ENCODE results near the gene TRIM9. TPM values are rescaled to one million over a fixed set of nuclear protein-coding genes. Genes with fewer than 3 reads are reported as not detected.

TRIM9 gene
- total and polyA plus RNA-seq, 2 of the 4 experiments (the other 2 are of a cell fraction) = under 0.01 to 0.09 TPM

DNA sequence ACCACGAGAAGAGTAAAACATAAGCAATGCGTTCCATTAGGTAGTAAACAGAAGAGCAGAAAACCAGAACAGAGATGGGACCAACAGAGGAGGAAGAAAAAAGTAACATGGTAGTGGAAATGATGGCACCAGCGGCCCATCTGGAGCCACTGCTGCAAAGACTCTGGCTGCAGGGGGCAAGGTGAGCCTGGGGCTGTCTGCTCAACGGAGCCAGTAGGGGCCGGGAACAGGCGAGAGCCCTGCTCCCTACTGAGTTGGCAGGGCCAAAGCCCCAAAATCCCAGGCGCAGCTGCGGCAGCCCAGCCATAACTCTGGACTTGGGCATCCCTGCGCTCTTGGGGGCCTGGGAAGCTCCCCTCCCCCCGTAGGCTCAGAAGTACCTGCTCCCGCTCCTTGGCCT, 122.2 kb downstream of the TRIM9 start:
- no peaks in the 10 kb centered on the region for H3K9me1 ChIP-seq (ENCODE audit: insufficient read depth, low read length)
- CTCF ChIA-PET = no interaction called here
- no peak overlapping the region for H4K91ac ChIP-seq (ENCODE audit: insufficient read depth, low read depth, low read length)
- H4K8ac ChIP-seq (ENCODE audit: low read depth in 2 of 2, low read length in 2 of 2) = no peak overlapping the region
- no peak overlapping the region for H4K5ac ChIP-seq (ENCODE audit: low read depth, low read length)
- no peak overlapping the region for H3K18ac ChIP-seq (ENCODE audit: low read depth, low read length)
- dilution Hi-C loops (cut with HindIII; ENCODE audit: low sequenced_read_pairs, unreplicated experiment) (no loop called here), in situ Hi-C loops (cut with MboI; ENCODE audit: low sequenced_read_pairs) (no loop called here), intact Hi-C loops (cut with micrococcal nuclease) (no loop called here)
- no peak overlapping the region for H2BK120ac ChIP-seq (ENCODE audit: low read depth, low read length)
- H3K27me3 ChIP-seq (ENCODE audit: control insufficient read depth, insufficient read depth, low read length) = peaks cover 27% of the 10 kb centered on the region
- POLR2A ChIA-PET (ENCODE audit: unreplicated experiment) = no interaction called here
- no TSS peak for BruUV-seq (replicated peaks)
- H2AFZ ChIP-seq (replicated peaks; ENCODE audit: low read length, poor library complexity) = no peak overlapping the region
- H3K56ac ChIP-seq (ENCODE audit: extremely low read depth, insufficient read depth, low read length) = no peak overlapping the region
- H3K9me3 ChIP-seq (ENCODE audit: control insufficient read depth, insufficient read depth, low read length) = no peaks in the 10 kb centered on the region
- H3K4ac ChIP-seq (ENCODE audit: low read depth, low read length) = no peak overlapping the region
- no peak overlapping the region for H3K4me2 ChIP-seq (ENCODE audit: low read depth, low read length)
- H2BK5ac ChIP-seq (ENCODE audit: low read depth, low read length, poor library complexity, severe bottlenecking) = no peak overlapping the region
- no peaks in the 10 kb centered on the region for H3K79me1 ChIP-seq (ENCODE audit: low read depth in 1 of 2, low read length in 2 of 2)
- H3K23ac ChIP-seq (ENCODE audit: low read depth, low read length) = no peak overlapping the region
- WGBS, 2 experiments (ENCODE audit: extremely low coverage in 2 of 2, insufficient read length in 1 of 2) = 93% methylated on average over 3 of the region's 11 CpGs; no CpG with 5 or more reads in 1 of the 2 experiments
- H3K4me1 ChIP-seq (ENCODE audit: control insufficient read depth, insufficient read depth, low read length) = no peaks in the 10 kb centered on the region
- no peaks in the 10 kb centered on the region for H3K36me3 ChIP-seq (ENCODE audit: control insufficient read depth, insufficient read depth, low read length)
- no peak overlapping the region for H3K9ac ChIP-seq (ENCODE audit: low read depth, low read length)
- no peak overlapping the region for H3K14ac ChIP-seq (replicated peaks; ENCODE audit: low read depth, low read length)
- no peak for DNase-seq
- H4K20me1 ChIP-seq (ENCODE audit: insufficient read depth, low read length) = no peaks in the 10 kb centered on the region
- H2AK9ac ChIP-seq (replicated peaks; ENCODE audit: low read depth, low read length, poor library complexity) = no peak overlapping the region
- no peak for ATAC-seq (ENCODE audit: low read depth)
- H3K4me3 ChIP-seq (ENCODE audit: insufficient read depth, low read depth, low read length) = no peak overlapping the region
- H2BK20ac ChIP-seq (ENCODE audit: low read depth, low read length) = no peak overlapping the region
- no peak overlapping the region for H2BK15ac ChIP-seq (ENCODE audit: low read depth, low read length)
- TF ChIP-seq MXI1 (IDR thresholded peaks at IDR 0.05; ENCODE audit: borderline replicate concordance, low read depth, low read length) (no peak), POLR2A (IDR thresholded peaks at IDR 0.05; ENCODE audit: low read depth, low read length) (no peak), MAZ (IDR thresholded peaks at IDR 0.05; ENCODE audit: borderline replicate concordance, low read depth, low read length) (no peak), RFX5 (IDR thresholded peaks at IDR 0.05; ENCODE audit: low read depth, low read length) (no peak), RCOR1 (IDR thresholded peaks at IDR 0.05; ENCODE audit: insufficient replicate concordance, low read length) (no peak), BHLHE40 (IDR thresholded peaks at IDR 0.05; ENCODE audit: low read depth, low read length) (no peak), SMC3 (IDR thresholded peaks at IDR 0.05; ENCODE audit: low read depth, low read length) (no peak), MAFK (IDR thresholded peaks at IDR 0.05; ENCODE audit: low read depth, low read length) (no peak), USF2 (IDR thresholded peaks at IDR 0.05; ENCODE audit: low read depth, low read length) (no peak), FOS (IDR thresholded peaks at IDR 0.05; ENCODE audit: low read depth, low read length) (no peak), NFE2L2 (IDR thresholded peaks at IDR 0.05; ENCODE audit: low read depth, low read length) (no peak), CHD1 (IDR thresholded peaks at IDR 0.05; ENCODE audit: low read depth, low read length) (no peak), RAD21 (IDR thresholded peaks at IDR 0.05; ENCODE audit: low read length) (no peak), CTCF (conservative IDR thresholded peaks at IDR 0.05; ENCODE audit: low read depth, low read length) (no peak), CEBPB (IDR thresholded peaks at IDR 0.05; ENCODE audit: low read depth, low read length) (no peak)
- TF ChIP-seq, protein P1, sequence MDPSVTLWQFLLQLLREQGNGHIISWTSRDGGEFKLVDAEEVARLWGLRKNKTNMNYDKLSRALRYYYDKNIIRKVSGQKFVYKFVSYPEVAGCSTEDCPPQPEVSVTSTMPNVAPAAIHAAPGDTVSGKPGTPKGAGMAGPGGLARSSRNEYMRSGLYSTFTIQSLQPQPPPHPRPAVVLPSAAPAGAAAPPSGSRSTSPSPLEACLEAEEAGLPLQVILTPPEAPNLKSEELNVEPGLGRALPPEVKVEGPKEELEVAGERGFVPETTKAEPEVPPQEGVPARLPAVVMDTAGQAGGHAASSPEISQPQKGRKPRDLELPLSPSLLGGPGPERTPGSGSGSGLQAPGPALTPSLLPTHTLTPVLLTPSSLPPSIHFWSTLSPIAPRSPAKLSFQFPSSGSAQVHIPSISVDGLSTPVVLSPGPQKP (IDR thresholded peaks at IDR 0.05; ENCODE audit: borderline replicate concordance, low read depth, low read length) = no peak
- H2AK5ac ChIP-seq (ENCODE audit: low read depth, low read length) = no peak overlapping the region
- no peak overlapping the region for H3K27ac ChIP-seq (ENCODE audit: insufficient read depth, low read length)

Data from IMR-90 (cell line).